ENCODE data around the gene CBX7. TPM values are rescaled to one million over a fixed set of nuclear protein-coding genes. Genes with fewer than 3 reads are reported as not detected.

CBX7 gene
- total and polyA plus RNA-seq, 2 donors from 2014 or later, result 39.3 to 65.2 TPM

DNA sequence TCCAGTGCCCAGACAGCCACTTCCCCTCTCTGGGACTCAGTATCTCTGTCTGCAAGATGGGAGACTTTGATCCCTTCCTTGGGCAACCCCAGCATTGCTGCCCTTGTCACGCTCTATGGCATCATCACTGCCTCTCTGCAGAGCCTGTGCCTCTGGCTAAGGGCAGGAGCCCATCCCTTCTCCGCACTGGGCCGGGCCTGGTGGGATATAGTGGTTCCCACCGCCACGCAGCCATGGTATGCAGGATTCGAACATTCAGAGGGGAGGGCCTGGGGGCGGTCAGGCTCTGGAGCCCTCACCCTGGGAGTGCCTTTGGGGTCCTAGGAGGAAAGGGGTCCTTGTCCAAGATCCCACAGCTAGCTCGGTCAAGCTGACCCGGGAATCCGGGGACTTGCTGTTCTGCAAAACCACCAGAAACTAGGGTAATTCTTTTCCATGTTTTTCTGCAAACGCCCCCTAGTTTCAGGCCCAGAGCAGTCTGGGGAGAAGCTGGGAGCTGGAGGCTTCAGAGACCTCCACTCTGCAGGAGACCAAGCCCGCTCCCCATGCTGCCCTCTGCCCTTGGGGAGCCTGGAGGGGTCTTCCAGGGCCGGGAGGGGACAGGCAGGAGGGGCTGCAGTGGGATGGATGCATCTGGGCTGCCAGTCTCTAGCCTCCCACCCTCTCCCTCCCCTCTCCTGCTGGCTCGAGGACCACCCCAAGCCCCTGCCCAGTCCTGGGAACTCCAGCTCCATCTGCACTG is 24.4 kb upstream of the CBX7 start:
- Histone ChIP-seq H3K27me3 (ENCODE audit: control insufficient read depth, insufficient read depth, low read length) (no peaks in the 10 kb centered on the region), H3K9me3 (ENCODE audit: control insufficient read depth in 2 of 3, insufficient read depth in 1 of 3, low read length in 3 of 3) (no peaks in the 10 kb centered on the region), H3K36me3 (ENCODE audit: control insufficient read depth in 2 of 3, insufficient read depth in 3 of 3, low read length in 3 of 3) (no peaks in the 10 kb centered on the region), H3K4me1 (ENCODE audit: control insufficient read depth in 2 of 3, insufficient read depth in 2 of 3, low read depth in 1 of 3, low read length in 3 of 3) (peaks cover 7 to 60% (median 44%) of the 10 kb centered on the region in 3 donors), H3K9ac (ENCODE audit: low read length in 3 of 3) (peak overlapping the region in 1 of 3 donors; percentile 44), H3K27ac (ENCODE audit: low read depth in 2 of 2, low read length in 2 of 2) (peak overlapping the region; percentile 85 to 97), H3K4me3 (ENCODE audit: low read length in 3 of 3) (no peak overlapping the region)
- DNase-seq (peak in 3 of 5 donors; percentile 16 to 76 (median 61)), FAIRE-seq (no peak)
- intact Hi-C loops (cut with DNase I), result no loop called here
- TF ChIP-seq, protein P1, sequence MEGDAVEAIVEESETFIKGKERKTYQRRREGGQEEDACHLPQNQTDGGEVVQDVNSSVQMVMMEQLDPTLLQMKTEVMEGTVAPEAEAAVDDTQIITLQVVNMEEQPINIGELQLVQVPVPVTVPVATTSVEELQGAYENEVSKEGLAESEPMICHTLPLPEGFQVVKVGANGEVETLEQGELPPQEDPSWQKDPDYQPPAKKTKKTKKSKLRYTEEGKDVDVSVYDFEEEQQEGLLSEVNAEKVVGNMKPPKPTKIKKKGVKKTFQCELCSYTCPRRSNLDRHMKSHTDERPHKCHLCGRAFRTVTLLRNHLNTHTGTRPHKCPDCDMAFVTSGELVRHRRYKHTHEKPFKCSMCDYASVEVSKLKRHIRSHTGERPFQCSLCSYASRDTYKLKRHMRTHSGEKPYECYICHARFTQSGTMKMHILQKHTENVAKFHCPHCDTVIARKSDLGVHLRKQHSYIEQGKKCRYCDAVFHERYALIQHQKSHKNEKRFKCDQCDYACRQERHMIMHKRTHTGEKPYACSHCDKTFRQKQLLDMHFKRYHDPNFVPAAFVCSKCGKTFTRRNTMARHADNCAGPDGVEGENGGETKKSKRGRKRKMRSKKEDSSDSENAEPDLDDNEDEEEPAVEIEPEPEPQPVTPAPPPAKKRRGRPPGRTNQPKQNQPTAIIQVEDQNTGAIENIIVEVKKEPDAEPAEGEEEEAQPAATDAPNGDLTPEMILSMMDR (IDR thresholded peaks at IDR 0.05; ENCODE audit: borderline replicate concordance, extremely low read depth, insufficient read depth), result no peak

DNA sequence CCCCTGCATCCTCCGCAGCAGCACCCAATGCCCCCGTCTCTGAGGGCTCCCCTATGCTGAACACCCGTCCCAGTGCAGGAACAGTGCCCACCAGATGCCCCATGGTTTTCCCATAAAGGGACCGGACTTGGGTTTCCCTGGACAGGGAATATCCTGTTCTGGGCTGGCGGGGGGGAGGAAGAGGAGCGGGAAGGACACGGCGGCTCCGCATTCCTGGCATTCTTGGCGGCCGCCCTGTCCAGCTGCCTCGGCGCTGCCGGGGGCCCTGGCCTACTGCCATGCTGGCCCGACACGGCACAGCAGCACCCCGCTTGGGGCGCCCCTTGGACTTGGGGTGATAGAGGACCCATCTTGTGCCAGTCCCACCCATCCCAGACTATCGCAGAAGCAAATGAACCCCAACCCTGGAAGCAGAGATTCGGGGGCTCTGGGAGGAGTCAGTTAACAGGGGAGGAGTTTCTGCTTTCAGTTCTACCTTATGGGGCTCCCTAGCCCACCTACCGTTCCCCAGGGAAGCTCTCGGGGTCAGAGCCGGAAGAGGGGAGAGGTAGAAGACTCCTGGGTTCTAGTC is 23.7 kb upstream of the CBX7 start:
- Histone ChIP-seq H3K9ac (ENCODE audit: low read length in 3 of 3) (peak overlapping the region in 1 of 3 donors; percentile 44), H3K36me3 (ENCODE audit: control insufficient read depth in 2 of 3, insufficient read depth in 3 of 3, low read length in 3 of 3) (no peaks in the 10 kb centered on the region), H3K27ac (ENCODE audit: low read depth in 2 of 2, low read length in 2 of 2) (peak overlapping the region; percentile 85 to 97), H3K4me1 (ENCODE audit: control insufficient read depth in 2 of 3, insufficient read depth in 2 of 3, low read depth in 1 of 3, low read length in 3 of 3) (peaks cover 7 to 61% (median 44%) of the 10 kb centered on the region in 3 donors), H3K27me3 (ENCODE audit: control insufficient read depth, insufficient read depth, low read length) (no peaks in the 10 kb centered on the region), H3K4me3 (ENCODE audit: low read length in 3 of 3) (no peak overlapping the region), H3K9me3 (ENCODE audit: control insufficient read depth in 2 of 3, insufficient read depth in 1 of 3, low read length in 3 of 3) (no peaks in the 10 kb centered on the region)
- DNase-seq (peak; percentile 85 to 95 (median 90)), FAIRE-seq (no peak)
- intact Hi-C loops (cut with DNase I), result no loop called here
- TF ChIP-seq, protein P1 (IDR thresholded peaks at IDR 0.05; ENCODE audit: borderline replicate concordance, extremely low read depth, insufficient read depth), result no peak

DNA sequence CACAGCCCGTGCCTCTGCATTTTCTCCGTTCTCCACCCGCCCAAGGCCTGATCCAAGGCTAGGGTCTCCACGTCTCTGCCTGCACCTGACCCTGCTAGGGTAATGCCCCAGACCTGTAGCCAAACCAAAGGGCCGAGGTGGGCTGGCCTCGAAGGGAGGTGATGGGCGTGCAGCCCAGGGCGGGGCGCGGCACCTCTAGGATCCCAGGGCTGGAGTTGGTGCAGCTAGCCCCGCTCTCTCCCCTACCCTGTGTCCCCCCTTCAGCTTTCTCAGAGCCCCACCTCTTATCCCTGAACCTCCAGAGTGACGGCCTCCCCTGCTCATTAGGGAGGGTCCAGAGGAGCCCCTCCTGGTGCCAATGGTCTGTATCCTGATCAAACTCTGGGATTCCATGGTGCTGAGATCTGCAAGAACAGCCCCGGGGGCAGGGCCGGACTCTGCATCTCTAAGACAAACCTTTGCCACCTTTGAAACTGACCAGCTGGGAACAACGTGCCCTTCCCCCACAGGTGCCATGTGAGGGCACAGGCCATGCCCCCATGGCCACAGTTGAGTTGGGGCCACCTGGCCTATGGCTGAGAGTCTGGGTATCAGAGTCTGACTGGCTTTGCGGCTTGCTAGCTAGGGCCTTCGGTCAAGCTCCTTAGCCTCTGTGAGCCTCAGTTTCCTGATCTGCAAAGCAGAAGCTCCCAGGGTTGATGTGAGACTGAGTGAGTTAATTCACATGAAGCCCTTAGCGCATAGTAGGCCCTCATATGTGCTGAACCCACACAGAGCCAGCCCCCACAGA is 23.1 kb upstream of the CBX7 start:
- Histone ChIP-seq H3K4me3 (ENCODE audit: low read length in 3 of 3) (no peak overlapping the region), H3K4me1 (ENCODE audit: control insufficient read depth in 2 of 3, insufficient read depth in 2 of 3, low read depth in 1 of 3, low read length in 3 of 3) (peaks cover 7 to 65% (median 44%) of the 10 kb centered on the region in 3 donors), H3K9me3 (ENCODE audit: control insufficient read depth in 2 of 3, insufficient read depth in 1 of 3, low read length in 3 of 3) (no peaks in the 10 kb centered on the region), H3K27me3 (ENCODE audit: control insufficient read depth, insufficient read depth, low read length) (no peaks in the 10 kb centered on the region), H3K36me3 (ENCODE audit: control insufficient read depth in 2 of 3, insufficient read depth in 3 of 3, low read length in 3 of 3) (no peaks in the 10 kb centered on the region), H3K9ac (ENCODE audit: low read length in 3 of 3) (peak overlapping the region in 1 of 3 donors; percentile 28), H3K27ac (ENCODE audit: low read depth in 2 of 2, low read length in 2 of 2) (peak overlapping the region; percentile 85 to 97)
- intact Hi-C loops (cut with DNase I), result no loop called here
- FAIRE-seq (no peak), DNase-seq (peak; percentile 17 to 86 (median 35))
- TF ChIP-seq, protein P1 (IDR thresholded peaks at IDR 0.05; ENCODE audit: borderline replicate concordance, extremely low read depth, insufficient read depth), result no peak
